ENCODE results near the gene LMCD1. TPM values are rescaled to one million over a fixed set of nuclear protein-coding genes. Genes with fewer than 3 reads are reported as not detected.

Gene LMCD1
- total and polyA plus RNA-seq, 8 donors, result 14.0 to 39.4 (median 17.4) TPM

GRCh38 chr3:8456412-8456811 is 45.2 kb upstream of the LMCD1 start:
- no peaks in the 10 kb centered on the region for H3K9me3 ChIP-seq
- H3K36me3 ChIP-seq, result no peaks in the 10 kb centered on the region
- FAIRE-seq (no peak), DNase-seq (no peak), ATAC-seq (no peak)
- no peaks in the 10 kb centered on the region for H3K4me1 ChIP-seq
- H3K27ac ChIP-seq, result no peak overlapping the region
- intact Hi-C loops (cut with DNase I), result no loop called here
- H3K27me3 ChIP-seq, result no peaks in the 10 kb centered on the region
- TF ChIP-seq, protein P1, sequence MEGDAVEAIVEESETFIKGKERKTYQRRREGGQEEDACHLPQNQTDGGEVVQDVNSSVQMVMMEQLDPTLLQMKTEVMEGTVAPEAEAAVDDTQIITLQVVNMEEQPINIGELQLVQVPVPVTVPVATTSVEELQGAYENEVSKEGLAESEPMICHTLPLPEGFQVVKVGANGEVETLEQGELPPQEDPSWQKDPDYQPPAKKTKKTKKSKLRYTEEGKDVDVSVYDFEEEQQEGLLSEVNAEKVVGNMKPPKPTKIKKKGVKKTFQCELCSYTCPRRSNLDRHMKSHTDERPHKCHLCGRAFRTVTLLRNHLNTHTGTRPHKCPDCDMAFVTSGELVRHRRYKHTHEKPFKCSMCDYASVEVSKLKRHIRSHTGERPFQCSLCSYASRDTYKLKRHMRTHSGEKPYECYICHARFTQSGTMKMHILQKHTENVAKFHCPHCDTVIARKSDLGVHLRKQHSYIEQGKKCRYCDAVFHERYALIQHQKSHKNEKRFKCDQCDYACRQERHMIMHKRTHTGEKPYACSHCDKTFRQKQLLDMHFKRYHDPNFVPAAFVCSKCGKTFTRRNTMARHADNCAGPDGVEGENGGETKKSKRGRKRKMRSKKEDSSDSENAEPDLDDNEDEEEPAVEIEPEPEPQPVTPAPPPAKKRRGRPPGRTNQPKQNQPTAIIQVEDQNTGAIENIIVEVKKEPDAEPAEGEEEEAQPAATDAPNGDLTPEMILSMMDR (IDR thresholded peaks at IDR 0.05), result no peak
- no peak overlapping the region for H3K4me3 ChIP-seq
- 89 to 90% methylated on average over 3 of the region's 3 CpGs for WGBS, 2 donors

DNA sequence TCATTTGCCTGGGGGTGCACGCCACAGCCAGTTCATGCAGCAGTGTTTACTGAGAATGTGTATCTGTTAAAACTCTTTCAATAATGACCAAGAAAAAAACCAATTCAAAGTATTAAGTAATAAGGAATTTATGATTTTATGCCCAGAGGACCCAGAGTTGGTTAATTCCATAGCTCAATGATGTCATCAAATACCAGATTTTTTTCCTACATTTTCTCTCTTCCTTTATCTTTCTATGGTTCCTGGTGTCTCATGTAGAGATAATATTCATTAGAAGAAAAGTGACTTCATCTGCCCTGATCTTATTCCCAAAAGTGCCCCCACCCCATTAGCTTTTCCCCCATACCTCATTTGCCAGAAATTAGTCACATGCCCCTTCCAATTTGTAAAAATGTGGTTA is 44.6 kb upstream of the LMCD1 start:
- Histone ChIP-seq H3K27ac (no peak overlapping the region), H3K9me3 (no peaks in the 10 kb centered on the region), H3K27me3 (no peaks in the 10 kb centered on the region), H3K4me3 (no peak overlapping the region), H3K4me1 (no peaks in the 10 kb centered on the region), H3K36me3 (no peaks in the 10 kb centered on the region)
- WGBS, 2 donors, result 96 to 97% methylated on average over 1 of the region's 1 CpG
- DNase-seq, result no peak
- ATAC-seq, result no peak
- no peak for FAIRE-seq
- intact Hi-C loops (cut with DNase I), result no loop called here
- TF ChIP-seq, protein P1 (IDR thresholded peaks at IDR 0.05), result no peak

DNA sequence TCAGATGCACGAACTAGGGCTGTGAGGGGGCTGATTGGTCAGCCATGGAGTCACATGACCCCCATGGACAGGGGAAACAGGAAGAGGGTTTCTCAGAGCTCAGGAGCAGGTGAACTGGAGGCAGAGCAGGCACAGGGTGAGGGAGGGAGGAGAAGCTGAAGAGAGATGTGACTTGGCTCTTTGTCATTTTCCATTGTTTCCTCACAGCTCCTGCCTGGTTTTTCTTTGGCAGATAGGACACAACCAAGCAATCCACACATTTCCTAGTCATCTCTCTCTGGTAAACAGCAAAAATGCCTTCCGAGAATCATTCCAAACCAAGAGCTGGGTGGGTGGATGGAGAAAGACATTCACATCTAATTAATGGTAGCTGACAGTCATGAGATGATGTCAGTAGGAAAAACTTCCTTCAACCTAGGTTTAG is 43.4 kb upstream of the LMCD1 start:
- H3K4me3 ChIP-seq, result no peak overlapping the region
- no peaks in the 10 kb centered on the region for H3K4me1 ChIP-seq
- 83 to 91% methylated on average over 2 of the region's 2 CpGs for WGBS, 2 donors
- ATAC-seq, result peak in 1 of 4 donors; percentile 20
- H3K9me3 ChIP-seq, result no peaks in the 10 kb centered on the region
- FAIRE-seq, result no peak
- TF ChIP-seq, protein P1 (IDR thresholded peaks at IDR 0.05), result no peak
- no peak overlapping the region for H3K27ac ChIP-seq
- DNase-seq, result no peak
- no peaks in the 10 kb centered on the region for H3K36me3 ChIP-seq
- intact Hi-C loops (cut with DNase I), result no loop called here
- no peaks in the 10 kb centered on the region for H3K27me3 ChIP-seq

DNA sequence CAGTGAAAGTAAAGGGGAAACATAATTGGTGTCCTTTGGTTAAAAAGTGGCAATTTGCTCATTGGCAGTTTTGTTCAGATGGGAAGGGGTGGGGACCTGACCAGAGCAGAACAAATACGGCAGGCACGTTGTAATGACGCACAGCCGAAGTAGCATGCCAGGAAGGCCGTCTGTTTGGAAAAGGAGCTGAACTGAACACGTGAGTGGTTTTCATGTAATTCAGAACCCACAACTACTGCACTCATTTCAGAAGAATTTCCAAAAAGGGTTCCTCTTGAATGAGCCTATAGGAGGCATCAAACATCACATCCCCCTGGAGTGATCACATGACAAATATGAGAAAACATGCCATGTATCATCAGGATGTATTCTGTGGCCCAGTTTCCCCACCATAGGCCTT is 42.9 kb upstream of the LMCD1 start:
- no peaks in the 10 kb centered on the region for H3K36me3 ChIP-seq
- FAIRE-seq, result no peak
- no peaks in the 10 kb centered on the region for H3K4me1 ChIP-seq
- no peak for DNase-seq
- H3K27me3 ChIP-seq, result no peaks in the 10 kb centered on the region
- H3K27ac ChIP-seq, result no peak overlapping the region
- H3K4me3 ChIP-seq, result no peak overlapping the region
- TF ChIP-seq, protein P1 (IDR thresholded peaks at IDR 0.05), result no peak
- H3K9me3 ChIP-seq, result no peaks in the 10 kb centered on the region
- WGBS, 2 donors, result 76 to 92% methylated on average over 6 of the region's 6 CpGs
- ATAC-seq, result peak in 1 of 4 donors; percentile 56
- intact Hi-C loops (cut with DNase I), result no loop called here

- no peaks in the 10 kb centered on the region for H3K9me3 ChIP-seq
- ATAC-seq (no peak), FAIRE-seq (no peak), DNase-seq (no peak)
- TF ChIP-seq, protein P1 (IDR thresholded peaks at IDR 0.05), result no peak
- no peaks in the 10 kb centered on the region for H3K4me1 ChIP-seq
- H3K36me3 ChIP-seq, result no peaks in the 10 kb centered on the region
- H3K27ac ChIP-seq, result no peak overlapping the region
- 71 to 79% methylated on average over 10 of the region's 10 CpGs for WGBS, 2 donors
- H3K27me3 ChIP-seq, result no peaks in the 10 kb centered on the region
- intact Hi-C loops (cut with DNase I), result no loop called here
- H3K4me3 ChIP-seq, result no peak overlapping the region
Measured at GRCh38 chr3:8460050-8460708, 41.4 kb upstream of the LMCD1 start.

Measured in pancreas (tissue), 10 donors.